ENCODE results near the gene KIF9.

GRCh38 chr3:47260605-47261004 lies 22.0 kb downstream of the KIF9 start:
- no peak for TF ChIP-seq CTCF (IDR thresholded peaks at IDR 0.05)
- TF ChIP-seq POLR2A (IDR thresholded peaks at IDR 0.05): no peak
